ENCODE measurements around the gene GALNT13.
A peak's percentile ranks its signal among the peaks of the same experiment; 100 is the strongest.

The GALNT13 gene

GRCh38 chr2:154306266-154306970 lies 434.7 kb downstream of the GALNT13 start:
- DNase-seq (ENCODE audit: low read depth), result no peak

GRCh38 chr2:154307007-154307406 lies 435.3 kb downstream of the GALNT13 start:
- DNase-seq (ENCODE audit: low read depth), result no peak

GRCh38 chr2:154324601-154325000 lies 452.9 kb downstream of the GALNT13 start:
- DNase-seq (ENCODE audit: low read depth), result no peak

GRCh38 chr2:154329510-154329909 lies 457.8 kb downstream of the GALNT13 start:
- no peak for DNase-seq (ENCODE audit: low read depth)

GRCh38 chr2:154331784-154332183 lies 460.1 kb downstream of the GALNT13 start:
- DNase-seq (ENCODE audit: low read depth), result no peak

- no peak for DNase-seq (ENCODE audit: low read depth)
Measured at GRCh38 chr2:154336201-154336600, 464.5 kb downstream of the GALNT13 start.

GRCh38 chr2:154338352-154338967 lies 466.7 kb downstream of the GALNT13 start:
- DNase-seq (ENCODE audit: low read depth), result no peak

GRCh38 chr2:154343282-154343681 lies 471.6 kb downstream of the GALNT13 start:
- no peak for DNase-seq (ENCODE audit: low read depth)

- no peak for DNase-seq (ENCODE audit: low read depth)
Measured at GRCh38 chr2:154350911-154351310, 479.2 kb downstream of the GALNT13 start.

- no peak for DNase-seq (ENCODE audit: low read depth)
Measured at GRCh38 chr2:154361276-154361675, 489.6 kb downstream of the GALNT13 start.

- DNase-seq (ENCODE audit: low read depth), result no peak
Measured at GRCh38 chr2:154368153-154368552, 496.4 kb downstream of the GALNT13 start.

GRCh38 chr2:154370873-154371272 lies 499.2 kb downstream of the GALNT13 start:
- DNase-seq (ENCODE audit: low read depth), result no peak

GRCh38 chr2:154374416-154374815 lies 502.7 kb downstream of the GALNT13 start:
- DNase-seq (ENCODE audit: low read depth), result no peak

GRCh38 chr2:154375579-154375931 lies 503.8 kb downstream of the GALNT13 start:
- peak; percentile 13 for DNase-seq (ENCODE audit: low read depth)

GRCh38 chr2:154381931-154382794 lies 510.4 kb downstream of the GALNT13 start:
- no peak for DNase-seq (ENCODE audit: low read depth)

GRCh38 chr2:154386186-154386585 lies 514.5 kb downstream of the GALNT13 start:
- no peak for DNase-seq (ENCODE audit: low read depth)

- no peak for DNase-seq (ENCODE audit: low read depth)
Measured at GRCh38 chr2:154391051-154391450, 519.3 kb downstream of the GALNT13 start.

- no peak for DNase-seq (ENCODE audit: low read depth)
Measured at GRCh38 chr2:154392256-154392655, 520.5 kb downstream of the GALNT13 start.

- DNase-seq (ENCODE audit: low read depth), result no peak
Measured at GRCh38 chr2:154394600-154394999, 522.9 kb downstream of the GALNT13 start.

GRCh38 chr2:154400563-154401290 lies 529.0 kb downstream of the GALNT13 start:
- no peak for DNase-seq (ENCODE audit: low read depth)

GRCh38 chr2:154402213-154402612 lies 530.5 kb downstream of the GALNT13 start:
- DNase-seq (ENCODE audit: low read depth), result peak; percentile 3

GRCh38 chr2:154403242-154403790 lies 531.6 kb downstream of the GALNT13 start:
- no peak for DNase-seq (ENCODE audit: low read depth)

Data from non-pigmented ciliary epithelial cell (primary cell).